Hematopoietic multipotent progenitor cell treated with erythropoietin and hydrocortisone succinate and interleukin-3 and kit ligand, for 17 days (in vitro differentiated cells): ENCODE results near the gene C11orf24.
"Not testable (repeated sequence)": the region's sequence is repeated elsewhere in the genome, so short reads cannot be mapped to it uniquely, and the experiment has no call there.

Experiments
- DNase-seq: peaks from one replicate; pipeline ENCODE4 v3.0.0-alpha.2; 2015; ENCODE audit warnings: low spot score

Gene C11orf24

DNA sequence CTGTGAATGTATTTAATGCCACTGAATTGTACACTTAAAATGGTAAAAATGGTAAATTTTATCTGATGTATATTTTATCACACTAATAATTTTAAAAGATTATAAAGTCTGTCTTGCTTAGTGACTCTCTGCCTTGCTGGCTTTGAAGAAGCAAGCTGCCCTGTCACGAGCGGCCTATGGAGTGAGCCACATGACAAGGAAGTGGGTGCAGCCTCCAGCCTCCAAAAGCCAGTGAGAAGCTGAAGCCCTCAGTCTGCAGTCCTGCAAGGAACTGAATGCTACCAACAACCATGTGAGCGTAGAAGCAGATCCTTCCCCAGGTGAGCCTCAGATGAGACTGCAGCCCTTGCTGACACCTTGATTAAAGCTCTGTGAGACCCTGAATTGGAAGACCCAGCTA lies 20.0 kb downstream of the C11orf24 start:
- no peak for DNase-seq

DNA sequence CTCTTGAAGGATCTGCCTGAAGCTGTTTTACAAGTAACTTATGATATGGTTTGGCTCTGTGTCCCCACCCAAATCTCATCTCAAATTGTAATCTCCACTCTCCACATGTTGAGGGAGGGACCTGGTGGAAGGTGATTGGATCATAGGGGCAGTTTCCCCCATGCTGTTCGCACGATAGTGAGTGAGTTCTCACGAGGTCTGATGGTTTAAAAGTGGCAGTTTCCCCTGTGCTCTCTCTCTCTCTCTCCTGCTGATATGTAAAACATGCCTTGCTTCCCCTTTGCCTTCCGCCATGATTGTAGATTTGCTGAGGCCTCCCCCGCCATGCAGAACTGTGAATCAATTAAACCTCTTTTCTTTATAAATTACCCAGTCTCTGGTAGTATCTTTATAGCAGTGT lies 26.9 kb downstream of the C11orf24 start:
- DNase-seq, result not testable (repeated sequence)

DNA sequence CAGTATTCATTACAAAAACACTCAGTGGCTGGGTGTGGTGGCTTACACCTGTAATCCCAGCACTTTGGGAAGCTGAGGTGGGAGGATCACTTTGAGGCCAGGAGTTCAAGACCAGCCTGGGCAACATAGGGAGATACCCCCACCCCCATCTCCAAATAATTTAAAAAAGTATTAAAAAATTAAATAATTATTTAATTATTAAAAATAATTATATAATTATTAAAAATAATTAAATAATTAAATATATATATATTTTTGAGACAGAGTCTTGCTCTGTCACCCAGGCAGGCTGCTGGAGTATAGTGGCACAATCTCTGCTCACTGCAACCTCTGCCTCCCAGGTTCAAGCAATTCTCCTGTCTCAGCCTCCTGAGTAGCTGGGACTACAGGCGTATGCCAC lies 27.9 kb downstream of the C11orf24 start:
- DNase-seq, result not testable (repeated sequence)

- DNase-seq, result no peak
Measured at GRCh38 chr11:68242616-68243015, 29.2 kb downstream of the C11orf24 start.

GRCh38 chr11:68231621-68232020 lies 40.2 kb downstream of the C11orf24 start:
- DNase-seq, result no peak

GRCh38 chr11:68229601-68230000 lies 42.2 kb downstream of the C11orf24 start:
- no peak for DNase-seq

DNA sequence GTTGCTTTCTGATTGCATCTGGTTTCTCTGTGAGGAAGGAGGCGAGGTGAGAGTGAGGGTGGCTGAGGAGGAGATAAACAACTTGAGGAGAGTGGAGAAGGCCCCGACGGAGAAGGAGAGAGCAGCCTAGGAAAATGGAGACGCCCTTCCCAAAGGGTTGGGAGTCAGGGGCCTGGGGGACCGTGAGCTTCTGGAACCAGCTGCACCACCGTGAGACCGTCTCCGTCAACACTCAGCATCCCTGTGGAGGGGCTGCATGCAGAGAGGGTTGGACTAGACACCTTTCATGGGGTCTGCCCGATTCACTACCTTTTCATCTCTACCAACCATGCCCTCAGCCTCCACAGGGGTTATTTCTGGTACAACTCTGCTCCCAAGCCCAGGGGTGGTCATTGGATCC lies 45.4 kb downstream of the C11orf24 start:
- no peak for DNase-seq

GRCh38 chr11:68224606-68225005 lies 47.2 kb downstream of the C11orf24 start:
- DNase-seq, result no peak

DNA sequence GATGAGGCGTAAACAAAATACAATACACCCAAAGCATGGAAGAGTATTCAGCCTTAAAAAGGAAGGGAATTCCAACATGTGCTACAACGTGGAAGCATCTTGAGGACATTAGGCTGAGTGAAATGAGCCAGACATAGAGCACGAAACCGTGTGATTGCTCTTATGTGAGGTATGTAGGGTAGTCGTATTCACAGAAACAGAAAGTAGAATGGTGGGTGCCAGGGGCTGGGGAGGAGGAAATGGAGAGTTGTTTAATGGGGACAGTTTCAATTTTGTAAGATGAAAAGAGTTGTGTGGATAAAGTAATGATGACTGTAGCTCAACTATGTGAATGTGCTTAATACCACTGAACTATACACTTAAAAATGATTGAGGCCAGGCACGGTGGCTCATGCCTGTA lies 48.5 kb downstream of the C11orf24 start:
- no peak for DNase-seq

GRCh38 chr11:68221406-68221805 lies 50.4 kb downstream of the C11orf24 start:
- no peak for DNase-seq

GRCh38 chr11:68216171-68216938 lies 55.4 kb downstream of the C11orf24 start:
- DNase-seq, result no peak

DNA sequence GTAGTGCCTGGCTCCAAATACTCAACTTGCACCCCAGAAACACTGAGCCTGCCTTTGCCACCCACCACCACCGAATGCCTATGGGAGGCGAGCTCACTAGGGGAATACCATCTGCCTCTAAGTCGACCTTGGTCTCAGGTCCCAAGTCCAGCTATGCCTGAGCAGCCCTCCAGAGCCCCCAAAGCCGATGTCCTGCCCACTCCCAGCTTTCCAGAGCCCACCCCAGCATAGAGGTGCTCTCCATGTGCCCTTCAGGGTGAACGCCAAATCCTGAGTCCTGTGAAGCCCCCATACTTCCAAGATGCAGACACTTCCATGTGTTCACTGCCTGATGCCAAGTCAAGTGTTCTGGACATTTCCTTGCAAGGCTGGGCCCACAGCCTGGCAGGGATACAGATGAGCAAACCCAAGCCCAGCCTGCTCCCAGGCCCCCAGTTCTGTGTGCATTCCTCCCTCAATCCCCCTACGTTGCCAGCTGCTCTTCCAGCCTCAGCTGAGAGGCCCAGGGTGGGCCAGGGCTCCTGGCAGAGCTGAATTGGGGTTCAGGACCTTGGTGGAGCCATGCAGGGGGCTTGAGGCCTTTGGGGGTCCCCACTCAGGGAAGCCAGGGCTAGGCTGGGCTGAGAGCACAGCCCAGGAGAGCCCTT lies 56.1 kb downstream of the C11orf24 start:
- no peak for DNase-seq

- no peak for DNase-seq
Measured at GRCh38 chr11:68215087-68215445, 56.7 kb downstream of the C11orf24 start.

DNA sequence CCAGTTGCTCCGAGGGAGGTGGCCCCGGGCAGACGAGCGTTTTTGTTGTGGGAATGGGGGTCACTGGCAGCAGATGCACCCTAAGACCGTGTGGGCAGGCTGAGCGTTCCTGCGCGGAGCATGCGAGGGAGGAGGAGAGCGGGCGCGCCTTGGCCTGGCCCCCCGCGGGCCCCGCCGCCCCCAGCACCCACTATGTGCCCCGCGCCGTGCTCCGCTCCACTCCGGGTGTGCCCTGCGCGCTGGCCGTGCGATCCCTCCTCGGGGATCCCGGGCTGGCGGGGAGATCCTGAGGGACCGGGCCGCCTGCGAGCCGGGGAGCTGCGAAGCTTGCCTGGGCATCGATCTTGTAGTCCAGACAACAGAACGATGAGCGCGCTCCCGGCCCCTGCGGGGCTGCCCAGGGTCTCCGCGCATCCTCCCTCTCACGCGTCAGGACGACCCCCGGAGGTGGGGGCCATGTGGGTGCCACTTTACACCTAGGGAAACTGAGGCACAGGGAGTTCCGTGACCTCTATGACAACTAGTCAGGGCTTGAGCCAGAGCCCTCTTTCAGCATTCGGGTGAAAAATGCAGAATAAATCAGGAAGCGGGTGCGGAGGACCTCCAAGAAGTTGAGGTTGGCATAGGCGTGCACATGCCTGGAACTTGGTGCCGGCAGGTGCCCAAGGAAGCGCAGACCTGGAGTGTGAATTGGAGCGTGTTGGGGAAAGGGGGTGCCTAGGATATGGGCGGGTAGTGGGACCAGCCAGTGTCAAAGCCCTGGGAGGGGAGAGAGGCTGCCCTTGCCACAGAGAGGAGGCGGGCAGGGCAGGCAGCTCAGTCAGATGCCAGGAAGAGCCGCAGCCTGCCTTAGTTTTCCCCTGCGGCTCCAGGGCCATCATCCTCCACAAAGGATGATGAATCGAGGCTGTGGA lies 57.3 kb downstream of the C11orf24 start:
- DNase-seq, result no peak

DNA sequence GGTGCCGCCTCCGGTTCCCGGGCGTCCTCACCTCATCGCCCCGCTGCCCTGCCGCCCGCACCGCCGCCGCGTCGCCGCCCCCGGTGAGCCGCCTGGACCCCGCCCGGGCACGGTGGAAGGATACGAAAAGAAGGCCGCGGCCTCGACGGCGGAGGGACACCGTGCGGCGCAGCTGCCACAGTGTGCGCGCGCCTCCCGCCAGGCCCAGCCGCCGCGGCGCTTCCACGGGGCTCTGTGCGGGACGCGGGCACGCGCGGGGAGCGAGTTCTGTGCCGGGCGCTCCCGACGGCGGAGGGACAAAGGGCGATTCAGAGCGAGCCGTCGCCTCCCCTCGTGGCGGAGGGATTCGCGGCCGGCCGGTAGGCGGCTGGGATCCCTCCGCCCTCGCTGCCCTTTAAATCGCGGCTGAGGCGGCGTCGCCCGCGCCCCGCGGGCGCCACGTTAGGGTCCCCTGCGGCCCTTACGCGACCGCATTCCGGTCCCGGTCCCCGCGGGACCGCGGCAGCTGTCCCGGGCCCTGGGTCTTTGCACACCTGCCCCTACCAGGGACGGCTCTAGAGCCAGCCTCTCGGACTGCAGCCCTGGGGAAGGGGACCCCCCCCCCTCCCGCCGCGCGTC lies 58.1 kb downstream of the C11orf24 start:
- DNase-seq, result peak; percentile 92

- DNase-seq, result peak; percentile 75
Measured at GRCh38 chr11:68213135-68213515, 58.6 kb downstream of the C11orf24 start, which contains the start of gene KMT5B. Gene KMT5B, minus strand, starts transcription at chr11:68213296. Its CDS starts 23,220 bp downstream, at chr11:68190076.

DNA sequence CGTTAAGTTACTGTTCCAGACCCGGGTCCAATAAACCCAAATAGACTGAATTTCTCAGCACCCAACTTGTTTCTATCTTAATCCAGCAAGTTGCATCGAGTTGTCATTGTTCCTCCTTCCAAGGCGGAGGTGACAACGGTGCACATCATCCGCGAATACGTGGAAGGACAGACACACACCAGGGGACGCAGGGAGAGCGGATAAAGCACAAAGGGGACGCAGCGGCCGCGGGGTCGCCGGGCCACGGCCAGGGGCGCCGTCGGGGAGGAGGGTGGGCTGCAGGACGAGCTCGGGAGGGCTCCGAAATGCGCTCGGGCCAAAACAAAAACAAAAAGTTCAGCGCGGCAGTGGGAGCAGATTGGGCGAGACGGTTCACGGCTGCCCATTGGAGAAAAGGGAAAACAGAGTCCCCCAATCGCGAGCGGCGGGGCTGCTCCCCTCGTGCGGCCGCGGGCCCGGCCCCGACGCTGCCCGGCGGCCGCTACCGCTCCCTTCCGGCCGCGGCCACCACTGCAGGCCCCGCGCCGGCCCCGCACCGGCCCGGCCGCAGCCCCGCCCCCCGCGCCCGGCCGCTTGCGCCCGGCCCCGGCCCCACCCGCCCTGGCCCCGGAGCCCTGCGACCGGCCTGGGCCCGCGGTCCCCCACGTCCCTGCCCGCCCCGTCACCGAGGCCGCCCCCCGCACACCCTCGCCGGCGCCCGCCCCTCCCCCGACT lies 59.2 kb downstream of the C11orf24 start:
- DNase-seq, result peak; percentile 86

GRCh38 chr11:68211546-68211945 lies 60.2 kb downstream of the C11orf24 start:
- no peak for DNase-seq
